ENCODE measurements around the gene GP2. TPM values are rescaled to one million over a fixed set of nuclear protein-coding genes. Genes with fewer than 3 reads are reported as not detected.

GP2 gene
- total RNA-seq, 1 donor from 2014 or later: not detected

GRCh38 chr16:20359997-20360396 is 32.7 kb upstream of the GP2 start:
- H3K27ac ChIP-seq: no peak overlapping the region
- intact Hi-C loops (cut with DNase I): no loop called here
- H3K4me1 ChIP-seq: no peaks in the 10 kb centered on the region
- H3K36me3 ChIP-seq: no peaks in the 10 kb centered on the region
- H3K27me3 ChIP-seq: no peaks in the 10 kb centered on the region
- no peaks in the 10 kb centered on the region for H3K9me3 ChIP-seq
- DNase-seq (ENCODE audit: extremely low spot score in 2 of 2): no peak
- no peak for TF ChIP-seq CTCF (IDR thresholded peaks at IDR 0.05)
- TF ChIP-seq POLR2AphosphoS5 (IDR thresholded peaks at IDR 0.05; ENCODE audit: insufficient read depth in 1 of 2, low read depth in 1 of 2): no peak
- no peak for TF ChIP-seq POLR2A (IDR thresholded peaks at IDR 0.05)
- no peak overlapping the region for H3K4me3 ChIP-seq

GRCh38 chr16:20355114-20355782 is 27.9 kb upstream of the GP2 start:
- intact Hi-C loops (cut with DNase I): no loop called here
- TF ChIP-seq POLR2AphosphoS5 (IDR thresholded peaks at IDR 0.05; ENCODE audit: insufficient read depth in 1 of 2, low read depth in 1 of 2): no peak
- no peak for TF ChIP-seq CTCF (IDR thresholded peaks at IDR 0.05)
- no peak for TF ChIP-seq POLR2A (IDR thresholded peaks at IDR 0.05)
- no peaks in the 10 kb centered on the region for H3K4me1 ChIP-seq

GRCh38 chr16:20353379-20353778 is 26.1 kb upstream of the GP2 start:
- Histone ChIP-seq H3K9me3 (no peaks in the 10 kb centered on the region), H3K27me3 (no peaks in the 10 kb centered on the region), H3K36me3 (no peaks in the 10 kb centered on the region), H3K4me3 (no peak overlapping the region), H3K4me1 (no peaks in the 10 kb centered on the region), H3K27ac (no peak overlapping the region)
- intact Hi-C loops (cut with DNase I): no loop called here
- no peak for TF ChIP-seq POLR2AphosphoS5 (IDR thresholded peaks at IDR 0.05; ENCODE audit: insufficient read depth in 1 of 2, low read depth in 1 of 2)
- no peak for TF ChIP-seq CTCF (IDR thresholded peaks at IDR 0.05)
- TF ChIP-seq POLR2A (IDR thresholded peaks at IDR 0.05): no peak
- no peak for DNase-seq (ENCODE audit: extremely low spot score in 2 of 2)

More at GRCh38 chr16:20355114-20355782, 27.9 kb upstream of the GP2 start:
- Histone ChIP-seq H3K9me3 (no peaks in the 10 kb centered on the region), H3K27me3 (no peaks in the 10 kb centered on the region), H3K36me3 (no peaks in the 10 kb centered on the region), H3K4me3 (no peak overlapping the region), H3K27ac (no peak overlapping the region)
- no peak for DNase-seq (ENCODE audit: extremely low spot score in 2 of 2)

- no peaks in the 10 kb centered on the region for H3K27me3 ChIP-seq
- no peak within 1 kb of the TSS for H3K4me3 ChIP-seq
- no peak for DNase-seq (ENCODE audit: extremely low spot score in 2 of 2)
- H3K9me3 ChIP-seq: no peaks in the 10 kb centered on the region
- no peak for TF ChIP-seq POLR2A (IDR thresholded peaks at IDR 0.05)
- no peak for TF ChIP-seq POLR2AphosphoS5 (IDR thresholded peaks at IDR 0.05; ENCODE audit: insufficient read depth in 1 of 2, low read depth in 1 of 2)
- TF ChIP-seq CTCF (IDR thresholded peaks at IDR 0.05): no peak
- no peak within 1 kb of the TSS for H3K27ac ChIP-seq
- H3K36me3 ChIP-seq: no peaks in the 10 kb centered on the region
- intact Hi-C loops (cut with DNase I): no loop called here
- no peaks in the 10 kb centered on the region for H3K4me1 ChIP-seq
Observed at GRCh38 chr16:20352615-20353014, 25.3 kb upstream of the GP2 start, which contains the start of gene UMOD. UMOD (minus strand) TSS chr16:20352715; CDS start chr16:20350737, 1,978 bp downstream.

- Histone ChIP-seq H3K36me3 (no peaks in the 10 kb centered on the region), H3K4me3 (no peak overlapping the region), H3K4me1 (no peaks in the 10 kb centered on the region), H3K27me3 (no peaks in the 10 kb centered on the region), H3K9me3 (no peaks in the 10 kb centered on the region), H3K27ac (no peak overlapping the region)
- intact Hi-C loops (cut with DNase I): no loop called here
- TF ChIP-seq CTCF (IDR thresholded peaks at IDR 0.05): no peak
- no peak for TF ChIP-seq POLR2A (IDR thresholded peaks at IDR 0.05)
- TF ChIP-seq POLR2AphosphoS5 (IDR thresholded peaks at IDR 0.05; ENCODE audit: insufficient read depth in 1 of 2, low read depth in 1 of 2): no peak
- DNase-seq (ENCODE audit: extremely low spot score in 2 of 2): no peak
Observed at GRCh38 chr16:20349615-20350014, 22.3 kb upstream of the GP2 start.
